H1 (cell line): ENCODE results near the gene OPN5. TPM values are rescaled to one million over a fixed set of nuclear protein-coding genes. Genes with fewer than 3 reads are reported as not detected.

ENCODE experiments used
- CTCF ChIA-PET: fragments of 300-600 bp; sonication (Branson Sonifier 250); formaldehyde crosslinking; loops from one replicate; lab custom pipeline; 2021; ENCODE audit not compliant: partially characterized antibody; lab: Charles Lee
- POLR2A ChIA-PET: fragments of 300-600 bp; sonication (Branson Sonifier 250); formaldehyde crosslinking; loops from one replicate; lab custom pipeline; 2021; ENCODE audit warnings: inconsistent platforms; ENCODE audit not compliant: partially characterized antibody; lab: Charles Lee
- DNase-seq, 2 experiments: peaks; one replicate each; pipeline versions ENCODE4 v3.0.0 to v3.0.0-alpha.2; 2010 to 2022; ENCODE audit warnings: low spot score in 2 of 2, low read depth in 1 of 2, mixed read lengths in 1 of 2
- FAIRE-seq: peaks from 2 replicates; lab custom pipeline; 2011; peaks lifted over from hg19 to GRCh38; lab: Jason Lieb, UNC
- H2AFZ ChIP-seq: 2 replicates; pipeline ENCODE4 v1.8.1; 2012; ENCODE audit warnings: low read length, inconsistent platforms
- H2AK5ac ChIP-seq: 2 replicates; pipeline ENCODE4 v1.6.1; 2013; ENCODE audit warnings: low read depth, low read length
- H2BK120ac ChIP-seq: replicated peaks from 2 replicates; pipeline ENCODE3; 2013; ENCODE audit warnings: low read depth, low read length, inconsistent platforms
- H2BK12ac ChIP-seq: 2 replicates; pipeline ENCODE4 v1.6.1; 2013; ENCODE audit warnings: low read depth, low read length
- H2BK15ac ChIP-seq: 2 replicates; pipeline ENCODE4 v1.6.1; 2013; ENCODE audit warnings: low read length
- H2BK20ac ChIP-seq: 2 replicates; pipeline ENCODE4 v1.6.1; 2013; ENCODE audit warnings: low read length
- H2BK5ac ChIP-seq: 2 replicates; pipeline ENCODE4 v1.6.1; 2013; ENCODE audit warnings: low read depth, low read length
- H3K14ac ChIP-seq: 2 replicates; pipeline ENCODE4 v1.6.1; 2013; ENCODE audit warnings: inconsistent platforms; ENCODE audit not compliant: insufficient read length
- H3K18ac ChIP-seq: 2 replicates; pipeline ENCODE4 v1.6.1; 2013; ENCODE audit warnings: low read length; ENCODE audit errors: extremely low read depth
- H3K23ac ChIP-seq: 2 replicates; pipeline ENCODE4 v1.6.1; 2013; ENCODE audit warnings: inconsistent platforms; ENCODE audit not compliant: insufficient read length
- H3K23me2 ChIP-seq: 2 replicates; pipeline ENCODE4 v1.6.1; 2013; ENCODE audit warnings: low read depth, low read length
- H3K27ac ChIP-seq: 2 replicates; pipeline ENCODE4 v1.6.1; 2011; ENCODE audit warnings: low read depth, low read length, inconsistent platforms
- H3K27me3 ChIP-seq, 4 experiments: replicated peaks in 1 of 4; 1 replicate in 1 of 4; 2 replicates in 3 of 4; pipeline versions ENCODE4 v1.6.1 to v1.8.1; 2011 to 2013; ENCODE audit warnings: low read length in 3 of 4, mild to moderate bottlenecking in 3 of 4, inconsistent platforms in 2 of 4, mixed read lengths in 2 of 4, moderate library complexity in 1 of 4; ENCODE audit not compliant: control insufficient read depth in 3 of 4, insufficient read depth in 3 of 4; ENCODE audit errors: extremely low read depth in 1 of 4
- H3K36me3 ChIP-seq, 4 experiments: 2 replicates each; pipeline versions ENCODE4 v1.6.1 to v1.8.1; 2011 to 2013; ENCODE audit warnings: mild to moderate bottlenecking in 4 of 4, low read length in 3 of 4, moderate library complexity in 2 of 4, control low read depth in 1 of 4, inconsistent platforms in 1 of 4; ENCODE audit not compliant: insufficient read depth in 4 of 4, control insufficient read depth in 2 of 4
- H3K4ac ChIP-seq: replicated peaks from 2 replicates; pipeline ENCODE3; 2013; ENCODE audit warnings: low read length, low read depth, mixed read lengths, inconsistent platforms; ENCODE audit not compliant: insufficient read length
- H3K4me1 ChIP-seq, 4 experiments: replicated peaks in 1 of 4; 1 replicate in 1 of 4; 2 replicates in 3 of 4; pipeline versions ENCODE4 v1.6.1 to v1.8.1; 2011 to 2013; ENCODE audit warnings: low read length in 3 of 4, inconsistent platforms in 2 of 4, mixed read lengths in 1 of 4; ENCODE audit not compliant: insufficient read depth in 4 of 4, control insufficient read depth in 3 of 4
- H3K4me2 ChIP-seq, 2 experiments: 2 replicates each; pipeline versions ENCODE4 v1.6.1 to v1.8.1; 2011 to 2013; ENCODE audit warnings: low read depth in 2 of 2, low read length in 2 of 2, control low read depth in 1 of 2, inconsistent platforms in 1 of 2, mild to moderate bottlenecking in 1 of 2; ENCODE audit not compliant: insufficient read depth in 1 of 2
- H3K4me3 ChIP-seq, 4 experiments: fragments of 200-600, 300-600 bp in 1 of 4; sonication (generic), shearing (Covaris generic), sonication (Bioruptor Twin) in 1 of 4; 2 replicates each; pipeline versions ENCODE4 v1.5.1 to v1.8.1; 2011 to 2016; ENCODE audit warnings: low read length in 4 of 4, low read depth in 3 of 4, control low read depth in 2 of 4, inconsistent platforms in 2 of 4, mild to moderate bottlenecking in 2 of 4, mixed read lengths in 1 of 4, moderate library complexity in 1 of 4; ENCODE audit not compliant: insufficient read depth in 2 of 4; ENCODE audit errors: extremely low read depth in 1 of 4
- H3K56ac ChIP-seq: replicated peaks from 2 replicates; pipeline ENCODE3; 2013; ENCODE audit warnings: low read depth, mild to moderate bottlenecking, mixed read lengths, low read length, inconsistent platforms; ENCODE audit not compliant: insufficient read length
- H3K79me1 ChIP-seq: 2 replicates; pipeline ENCODE4 v1.6.1; 2013; ENCODE audit warnings: low read depth, low read length, control low read depth
- H3K79me2 ChIP-seq, 2 experiments: 2 replicates each; pipeline versions ENCODE4 v1.6.1 to v1.8.1; 2012 to 2013; ENCODE audit warnings: low read length in 2 of 2, mild to moderate bottlenecking in 2 of 2, inconsistent platforms in 1 of 2; ENCODE audit not compliant: insufficient read depth in 2 of 2, control insufficient read depth in 1 of 2
- H3K9ac ChIP-seq, 4 experiments: replicated peaks in 1 of 4; 1 replicate in 1 of 4; 2 replicates in 3 of 4; pipeline versions ENCODE4 v1.6.1 to v1.8.1; 2011 to 2013; ENCODE audit warnings: low read depth in 3 of 4, low read length in 3 of 4, control low read depth in 2 of 4, mild to moderate bottlenecking in 2 of 4, moderate library complexity in 2 of 4, inconsistent platforms in 1 of 4; ENCODE audit errors: extremely low read depth in 1 of 4
- H3K9me3 ChIP-seq, 2 experiments: 2 replicates each; pipeline versions ENCODE4 v1.6.1 to v1.8.1; 2012 to 2013; ENCODE audit warnings: mild to moderate bottlenecking in 2 of 2, moderate library complexity in 2 of 2, control low read depth in 1 of 2, inconsistent platforms in 1 of 2, low read depth in 1 of 2, low read length in 1 of 2, mixed read lengths in 1 of 2; ENCODE audit not compliant: insufficient read depth in 2 of 2
- H4K20me1 ChIP-seq, 2 experiments: replicated peaks in 1 of 2; 2 replicates each; pipeline versions ENCODE3 to v1.8.1; 2011 to 2013; ENCODE audit warnings: inconsistent platforms in 2 of 2, low read length in 2 of 2, mild to moderate bottlenecking in 1 of 2; ENCODE audit not compliant: insufficient read depth in 2 of 2, control insufficient read depth in 1 of 2
- H4K5ac ChIP-seq: 2 replicates; pipeline ENCODE4 v1.6.1; 2013; ENCODE audit warnings: low read length, low read depth, mixed read lengths, inconsistent platforms; ENCODE audit not compliant: insufficient read length
- H4K8ac ChIP-seq: 2 replicates; pipeline ENCODE4 v1.8.0; 2013; ENCODE audit warnings: mild to moderate bottlenecking, moderate library complexity, low read length, inconsistent platforms; ENCODE audit not compliant: insufficient read depth; ENCODE audit errors: extremely low read depth
- H4K91ac ChIP-seq: replicated peaks from 2 replicates; pipeline ENCODE3; 2013; ENCODE audit warnings: low read length, mixed read lengths, inconsistent platforms; ENCODE audit not compliant: insufficient read length
- KDM1A ChIP-seq: fragments of 200-600, 300-600 bp; sonication (generic); IDR thresholded peaks from 2 replicates; pipeline ENCODE4 v1.7.1; 2016; ENCODE audit warnings: mild to moderate bottlenecking, low read length, borderline replicate concordance
- WGBS, 2 experiments: shearing (Covaris generic) in 1 of 2; methylation state at CpG; one replicate each; pipeline versions ENCODE4 v1.1.6 to v1.1.7; 2013 to 2015; ENCODE audit warnings: low lambda C conversion rate in 2 of 2, mixed read lengths in 2 of 2, inconsistent platforms in 1 of 2, low coverage in 1 of 2, missing lambda C conversion rate in 1 of 2; ENCODE audit not compliant: insufficient replicate concordance in 2 of 2, insufficient coverage in 1 of 2, insufficient read length in 1 of 2; ENCODE audit errors: extremely low coverage in 1 of 2, missing lambda C conversion rate in 1 of 2; 5-methylcytosine and 5-hydroxymethylcytosine counted together
- polyA plus RNA-seq, 7 experiments: library from polyadenylated mRNA; depleted of rRNA in 3 of 7; stranded (reverse) in 5 of 7; unstranded in 2 of 7; fragments of >200 nt in 5 of 7; fragments of 200-250 nt in 2 of 7; gene quantifications; 1 replicate in 5 of 7; 2 replicates in 1 of 7; 4 replicates in 1 of 7; pipeline versions ENCODE4 v1.2.1 to v1.2.3, GENCODE V29; 2011 to 2013; ENCODE audit warnings: missing spikeins in 2 of 7, mixed read lengths in 2 of 7
- total RNA-seq: library from RNA; stranded (reverse); fragmentation: NEBNext Ultra II Directional; extraction: Animal tissue kit (Norgen Biotek cat#: 25700); gene quantifications from 2 replicates; pipeline ENCODE4 v1.2.1, GENCODE V29; 2021

OPN5 gene
- total and polyA plus RNA-seq, 2 of the 8 experiments (the other 6 are each of a cell fraction or from before 2014, with no cell fraction given) = not detected

DNA sequence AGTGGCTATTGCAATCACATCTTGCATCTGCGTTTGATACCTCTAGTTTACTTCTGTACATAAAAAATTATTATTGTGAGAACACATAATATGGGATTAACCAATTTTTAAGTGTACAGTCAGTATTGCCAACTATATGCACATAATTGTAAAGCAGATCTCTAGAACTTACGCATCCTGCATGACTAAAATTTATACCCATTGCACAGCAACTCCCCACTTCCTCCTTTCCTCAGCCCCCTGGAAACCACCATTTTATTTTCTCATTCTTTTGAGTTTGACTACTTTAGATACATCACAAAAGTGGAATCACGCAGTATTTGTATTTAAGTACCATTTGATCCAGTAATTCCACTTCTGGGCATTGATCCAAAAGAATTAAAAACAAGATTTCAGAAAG, 19.3 kb upstream of the OPN5 start:
- Histone ChIP-seq H4K91ac (no peak overlapping the region), H3K9ac (no peak overlapping the region), H4K20me1 (no peaks in the 10 kb centered on the region), H3K27ac (no peak overlapping the region), H3K9me3 (no peaks in the 10 kb centered on the region; a peak in 1 of 4 replicates), H3K14ac (no peak overlapping the region), H3K4ac (no peak overlapping the region), H3K23ac (no peak overlapping the region), H4K8ac (no peak overlapping the region), H2AFZ (no peak overlapping the region), H2AK5ac (no peak overlapping the region), H3K36me3 (no peaks in the 10 kb centered on the region), H3K18ac (no peak overlapping the region), H3K56ac (no peak overlapping the region), H3K27me3 (no peaks in the 10 kb centered on the region), H2BK12ac (no peak overlapping the region), H2BK5ac (no peak overlapping the region), H3K4me3 (no peak overlapping the region), H2BK15ac (no peak overlapping the region), H3K4me1 (no peaks in the 10 kb centered on the region), H3K79me2 (no peaks in the 10 kb centered on the region), H2BK20ac (no peak overlapping the region), H3K4me2 (no peak overlapping the region), H3K23me2 (no peaks in the 10 kb centered on the region), H2BK120ac (no peak overlapping the region), H4K5ac (no peak overlapping the region), H3K79me1 (no peaks in the 10 kb centered on the region)
- POLR2A ChIA-PET = no interaction called here
- no peak for DNase-seq
- CTCF ChIA-PET = no interaction called here
- FAIRE-seq = no peak
- no peak for TF ChIP-seq KDM1A
- 92% methylated on average over 3 of the region's 3 CpGs; no CpG with 5 or more reads in 1 of the 2 experiments for WGBS, 2 experiments
